SK-N-SH treated with all-trans-retinoic acid at 6 μM for 48 hours (cell line): ENCODE results near the gene TNRC6A.

ENCODE experiments used
- ATAC-seq: fragments of 200-7000 bp; cut with Tn5 transposase; 3 replicates; pipeline ENCODE4 v1.9.1; 2020; ENCODE audit warnings: mild to moderate bottlenecking, moderate library complexity
- ARNTL ChIP-seq: fragments of 450-650 bp; formaldehyde crosslinking; IDR thresholded peaks from 2 replicates; pipeline ENCODE4 v1.5.0; 2020; ENCODE audit warnings: low read depth, mild to moderate bottlenecking, moderate library complexity, borderline replicate concordance
- BACH2 ChIP-seq: fragments of 250-450 bp; sonication (Bioruptor Pico); IDR thresholded peaks from 2 replicates; pipeline ENCODE4 v1.9.0; 2021; ENCODE audit warnings: mild to moderate bottlenecking, borderline replicate concordance
- CREB5 ChIP-seq: fragments of 250-450 bp; sonication (Bioruptor Pico); IDR thresholded peaks from 2 replicates; pipeline ENCODE4 v1.5.1; 2020; ENCODE audit warnings: low read depth, mild to moderate bottlenecking, moderate library complexity
- CSDC2 ChIP-seq: fragments of 250-450 bp; sonication (Bioruptor Pico); IDR thresholded peaks from 2 replicates; pipeline ENCODE4 v1.5.0; 2020; ENCODE audit warnings: mild to moderate bottlenecking, moderate library complexity
- ESRRG ChIP-seq: fragments of 250-450 bp; sonication (Bioruptor Pico); IDR thresholded peaks from 2 replicates; pipeline ENCODE4 v1.6.1; 2021; ENCODE audit warnings: mild to moderate bottlenecking
- GLIS3 ChIP-seq: fragments of 250-450 bp; sonication (Bioruptor Pico); IDR thresholded peaks from 2 replicates; pipeline ENCODE4 v1.5.0; 2020; ENCODE audit warnings: mild to moderate bottlenecking, moderate library complexity
- ISL1 ChIP-seq: fragments of 250-450 bp; sonication (Bioruptor Pico); IDR thresholded peaks from 2 replicates; pipeline ENCODE4 v2.1.2; 2022; ENCODE audit warnings: mild to moderate bottlenecking, moderate library complexity
- OSR1 ChIP-seq: fragments of 250-450 bp; sonication (Bioruptor Pico); IDR thresholded peaks from 2 replicates; pipeline ENCODE4 v1.8.0; 2022; ENCODE audit warnings: moderate library complexity, mild to moderate bottlenecking, inconsistent platforms
- PATZ1 ChIP-seq: fragments of 250-450 bp; sonication (Bioruptor Pico); IDR thresholded peaks from 2 replicates; pipeline ENCODE4 v1.8.0; 2020; ENCODE audit warnings: mild to moderate bottlenecking, moderate library complexity, borderline replicate concordance
- PPARA ChIP-seq: fragments of 250-450 bp; sonication (Bioruptor Pico); IDR thresholded peaks from 2 replicates; pipeline ENCODE4 v1.5.0; 2020; ENCODE audit warnings: mild to moderate bottlenecking, borderline replicate concordance
- RARB ChIP-seq: fragments of 250-450 bp; sonication (Bioruptor Pico); IDR thresholded peaks from 2 replicates; pipeline ENCODE4 v1.8.0; 2021; ENCODE audit warnings: mild to moderate bottlenecking, moderate library complexity
- SNAI2 ChIP-seq: fragments of 250-450 bp; sonication (Bioruptor Pico); IDR thresholded peaks from 2 replicates; pipeline ENCODE4 v1.5.0; 2020; ENCODE audit warnings: mild to moderate bottlenecking, moderate library complexity
- TCF4 ChIP-seq: fragments of 250-450 bp; sonication (Bioruptor Pico); IDR thresholded peaks from 2 replicates; pipeline ENCODE4 v1.8.0; 2021; ENCODE audit warnings: mild to moderate bottlenecking, moderate library complexity, borderline replicate concordance
- TOX ChIP-seq: fragments of 250-450 bp; sonication (Bioruptor Pico); IDR thresholded peaks from 2 replicates; pipeline ENCODE4 v1.8.0; 2021; ENCODE audit warnings: mild to moderate bottlenecking, moderate library complexity, borderline replicate concordance
- ZC3H10 ChIP-seq: fragments of 250-450 bp; sonication (Bioruptor Pico); IDR thresholded peaks from 2 replicates; pipeline ENCODE4 v1.5.1; 2021; ENCODE audit warnings: mild to moderate bottlenecking, moderate library complexity
- ZFP3 ChIP-seq: fragments of 250-450 bp; sonication (Bioruptor Pico); IDR thresholded peaks from 2 replicates; pipeline ENCODE4 v1.5.0; 2020; ENCODE audit warnings: mild to moderate bottlenecking, moderate library complexity
- ZFP30 ChIP-seq: fragments of 450-650 bp; formaldehyde crosslinking; IDR thresholded peaks from 2 replicates; pipeline ENCODE4 v1.5.0; 2022; ENCODE audit warnings: mild to moderate bottlenecking, moderate library complexity
- ZNF70 ChIP-seq: fragments of 450-650 bp; formaldehyde crosslinking; IDR thresholded peaks from 2 replicates; pipeline ENCODE4 v1.5.0; 2020; ENCODE audit warnings: mild to moderate bottlenecking, moderate library complexity
- ZNF8 ChIP-seq: fragments of 450-650 bp; formaldehyde crosslinking; IDR thresholded peaks from 2 replicates; pipeline ENCODE4 v1.5.0; 2020; ENCODE audit warnings: mild to moderate bottlenecking, moderate library complexity
- TF ChIP-seq, protein P1 (sequence below): fragments of 250-450 bp; sonication (Bioruptor Pico); IDR thresholded peaks from 2 replicates; pipeline ENCODE4 v1.5.0; 2020; ENCODE audit warnings: mild to moderate bottlenecking, moderate library complexity
- TF ChIP-seq, protein P2 (sequence below): fragments of 250-450 bp; sonication (Bioruptor Pico); IDR thresholded peaks from 2 replicates; pipeline ENCODE4 v1.8.0; 2021; ENCODE audit warnings: low read depth, mild to moderate bottlenecking, moderate library complexity, borderline replicate concordance
- TF ChIP-seq, protein P3 (sequence below): fragments of 250-450 bp; sonication (Bioruptor Pico); IDR thresholded peaks from 2 replicates; pipeline ENCODE4 v1.5.1; 2021; ENCODE audit warnings: mild to moderate bottlenecking, moderate library complexity

TNRC6A gene

GRCh38 chr16:24869033-24869432 lies 139.6 kb downstream of the TNRC6A start:
- no peak for TF ChIP-seq TCF4
- no peak for TF ChIP-seq CREB5 (CRISPR knock-in tag)
- no peak for TF ChIP-seq CSDC2 (CRISPR knock-in tag)
- TF ChIP-seq ZC3H10 (CRISPR knock-in tag) = no peak
- no peak for TF ChIP-seq ZFP30
- no peak for TF ChIP-seq RARB (CRISPR knock-in tag)
- no peak for TF ChIP-seq SNAI2 (CRISPR knock-in tag)
- no peak for TF ChIP-seq ESRRG
- no peak for TF ChIP-seq PATZ1
- no peak for TF ChIP-seq OSR1 (CRISPR knock-in tag)
- TF ChIP-seq, protein P1, sequence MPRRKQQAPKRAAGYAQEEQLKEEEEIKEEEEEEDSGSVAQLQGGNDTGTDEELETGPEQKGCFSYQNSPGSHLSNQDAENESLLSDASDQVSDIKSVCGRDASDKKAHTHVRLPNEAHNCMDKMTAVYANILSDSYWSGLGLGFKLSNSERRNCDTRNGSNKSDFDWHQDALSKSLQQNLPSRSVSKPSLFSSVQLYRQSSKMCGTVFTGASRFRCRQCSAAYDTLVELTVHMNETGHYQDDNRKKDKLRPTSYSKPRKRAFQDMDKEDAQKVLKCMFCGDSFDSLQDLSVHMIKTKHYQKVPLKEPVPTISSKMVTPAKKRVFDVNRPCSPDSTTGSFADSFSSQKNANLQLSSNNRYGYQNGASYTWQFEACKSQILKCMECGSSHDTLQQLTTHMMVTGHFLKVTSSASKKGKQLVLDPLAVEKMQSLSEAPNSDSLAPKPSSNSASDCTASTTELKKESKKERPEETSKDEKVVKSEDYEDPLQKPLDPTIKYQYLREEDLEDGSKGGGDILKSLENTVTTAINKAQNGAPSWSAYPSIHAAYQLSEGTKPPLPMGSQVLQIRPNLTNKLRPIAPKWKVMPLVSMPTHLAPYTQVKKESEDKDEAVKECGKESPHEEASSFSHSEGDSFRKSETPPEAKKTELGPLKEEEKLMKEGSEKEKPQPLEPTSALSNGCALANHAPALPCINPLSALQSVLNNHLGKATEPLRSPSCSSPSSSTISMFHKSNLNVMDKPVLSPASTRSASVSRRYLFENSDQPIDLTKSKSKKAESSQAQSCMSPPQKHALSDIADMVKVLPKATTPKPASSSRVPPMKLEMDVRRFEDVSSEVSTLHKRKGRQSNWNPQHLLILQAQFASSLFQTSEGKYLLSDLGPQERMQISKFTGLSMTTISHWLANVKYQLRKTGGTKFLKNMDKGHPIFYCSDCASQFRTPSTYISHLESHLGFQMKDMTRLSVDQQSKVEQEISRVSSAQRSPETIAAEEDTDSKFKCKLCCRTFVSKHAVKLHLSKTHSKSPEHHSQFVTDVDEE = no peak
- TF ChIP-seq TOX = no peak
- TF ChIP-seq ISL1 (CRISPR knock-in tag) = no peak
- no peak for TF ChIP-seq ZNF70
- TF ChIP-seq, protein P2, sequence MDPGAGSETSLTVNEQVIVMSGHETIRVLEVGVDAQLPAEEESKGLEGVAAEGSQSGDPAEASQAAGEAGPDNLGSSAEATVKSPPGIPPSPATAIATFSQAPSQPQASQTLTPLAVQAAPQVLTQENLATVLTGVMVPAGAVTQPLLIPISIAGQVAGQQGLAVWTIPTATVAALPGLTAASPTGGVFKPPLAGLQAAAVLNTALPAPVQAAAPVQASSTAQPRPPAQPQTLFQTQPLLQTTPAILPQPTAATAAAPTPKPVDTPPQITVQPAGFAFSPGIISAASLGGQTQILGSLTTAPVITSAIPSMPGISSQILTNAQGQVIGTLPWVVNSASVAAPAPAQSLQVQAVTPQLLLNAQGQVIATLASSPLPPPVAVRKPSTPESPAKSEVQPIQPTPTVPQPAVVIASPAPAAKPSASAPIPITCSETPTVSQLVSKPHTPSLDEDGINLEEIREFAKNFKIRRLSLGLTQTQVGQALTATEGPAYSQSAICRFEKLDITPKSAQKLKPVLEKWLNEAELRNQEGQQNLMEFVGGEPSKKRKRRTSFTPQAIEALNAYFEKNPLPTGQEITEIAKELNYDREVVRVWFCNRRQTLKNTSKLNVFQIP (CRISPR knock-in tag) = no peak
- no peak for TF ChIP-seq BACH2 (CRISPR knock-in tag)
- no peak for TF ChIP-seq ZFP3 (CRISPR knock-in tag)
- TF ChIP-seq, protein P3, sequence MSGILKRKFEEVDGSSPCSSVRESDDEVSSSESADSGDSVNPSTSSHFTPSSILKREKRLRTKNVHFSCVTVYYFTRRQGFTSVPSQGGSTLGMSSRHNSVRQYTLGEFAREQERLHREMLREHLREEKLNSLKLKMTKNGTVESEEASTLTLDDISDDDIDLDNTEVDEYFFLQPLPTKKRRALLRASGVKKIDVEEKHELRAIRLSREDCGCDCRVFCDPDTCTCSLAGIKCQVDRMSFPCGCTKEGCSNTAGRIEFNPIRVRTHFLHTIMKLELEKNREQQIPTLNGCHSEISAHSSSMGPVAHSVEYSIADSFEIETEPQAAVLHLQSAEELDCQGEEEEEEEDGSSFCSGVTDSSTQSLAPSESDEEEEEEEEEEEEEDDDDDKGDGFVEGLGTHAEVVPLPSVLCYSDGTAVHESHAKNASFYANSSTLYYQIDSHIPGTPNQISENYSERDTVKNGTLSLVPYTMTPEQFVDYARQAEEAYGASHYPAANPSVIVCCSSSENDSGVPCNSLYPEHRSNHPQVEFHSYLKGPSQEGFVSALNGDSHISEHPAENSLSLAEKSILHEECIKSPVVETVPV = no peak
- ATAC-seq = no peak

DNA sequence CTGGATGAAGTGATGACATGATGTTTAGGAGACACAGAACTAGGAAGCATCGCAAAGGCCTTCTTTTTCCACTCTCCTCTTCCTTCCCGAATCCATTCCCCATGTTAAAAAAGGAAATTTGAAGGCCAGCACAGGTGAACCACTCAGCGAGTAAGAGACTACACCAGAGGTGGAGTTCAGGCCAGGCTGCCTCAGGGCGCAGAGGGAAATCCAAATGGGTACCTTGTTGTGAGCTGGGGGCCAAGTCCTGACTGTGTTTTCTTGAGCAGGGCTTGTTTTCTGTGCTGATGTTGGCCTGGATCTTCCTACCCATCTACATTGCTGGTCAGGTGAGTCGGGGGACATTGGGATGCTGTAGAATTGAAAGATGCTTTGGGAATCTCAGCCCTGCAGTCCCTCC lies 142.4 kb downstream of the TNRC6A start:
- ATAC-seq = no peak
- TF ChIP-seq ARNTL (CRISPR knock-in tag) (no peak), SNAI2 (CRISPR knock-in tag) (no peak), ZNF8 (CRISPR knock-in tag) (no peak), PPARA (CRISPR knock-in tag) (no peak), BACH2 (CRISPR knock-in tag) (no peak), TOX (no peak), PATZ1 (no peak), ISL1 (CRISPR knock-in tag) (no peak), TCF4 (no peak), GLIS3 (CRISPR knock-in tag) (no peak), ZFP30 (no peak), ZNF70 (no peak), ZFP3 (CRISPR knock-in tag) (no peak), OSR1 (CRISPR knock-in tag) (no peak), CREB5 (CRISPR knock-in tag) (no peak), RARB (CRISPR knock-in tag) (no peak)
- TF ChIP-seq, protein P3 = no peak
- TF ChIP-seq, protein P1 = no peak
